H1 (cell line): ENCODE results near the gene ALK. TPM values are rescaled to one million over a fixed set of nuclear protein-coding genes. Genes with fewer than 3 reads are reported as not detected.

Experiments
- CTCF ChIA-PET: fragments of 300-600 bp; sonication (Branson Sonifier 250); formaldehyde crosslinking; loops from one replicate; lab custom pipeline; 2021; ENCODE audit not compliant: partially characterized antibody; lab: Charles Lee
- POLR2A ChIA-PET: fragments of 300-600 bp; sonication (Branson Sonifier 250); formaldehyde crosslinking; loops from one replicate; lab custom pipeline; 2021; ENCODE audit warnings: inconsistent platforms; ENCODE audit not compliant: partially characterized antibody; lab: Charles Lee
- DNase-seq, 2 experiments: peaks; one replicate each; pipeline versions ENCODE4 v3.0.0 to v3.0.0-alpha.2; 2010 to 2022; ENCODE audit warnings: low spot score in 2 of 2, low read depth in 1 of 2, mixed read lengths in 1 of 2
- FAIRE-seq: peaks from 2 replicates; lab custom pipeline; 2011; peaks lifted over from hg19 to GRCh38; lab: Jason Lieb, UNC
- H2AFZ ChIP-seq: 2 replicates; pipeline ENCODE4 v1.8.1; 2012; ENCODE audit warnings: low read length, inconsistent platforms
- H2AK5ac ChIP-seq: 2 replicates; pipeline ENCODE4 v1.6.1; 2013; ENCODE audit warnings: low read depth, low read length
- H2BK120ac ChIP-seq: replicated peaks from 2 replicates; pipeline ENCODE3; 2013; ENCODE audit warnings: low read depth, low read length, inconsistent platforms
- H2BK12ac ChIP-seq: 2 replicates; pipeline ENCODE4 v1.6.1; 2013; ENCODE audit warnings: low read depth, low read length
- H2BK15ac ChIP-seq: 2 replicates; pipeline ENCODE4 v1.6.1; 2013; ENCODE audit warnings: low read length
- H2BK20ac ChIP-seq: 2 replicates; pipeline ENCODE4 v1.6.1; 2013; ENCODE audit warnings: low read length
- H2BK5ac ChIP-seq: 2 replicates; pipeline ENCODE4 v1.6.1; 2013; ENCODE audit warnings: low read depth, low read length
- H3K14ac ChIP-seq: 2 replicates; pipeline ENCODE4 v1.6.1; 2013; ENCODE audit warnings: inconsistent platforms; ENCODE audit not compliant: insufficient read length
- H3K18ac ChIP-seq: 2 replicates; pipeline ENCODE4 v1.6.1; 2013; ENCODE audit warnings: low read length; ENCODE audit errors: extremely low read depth
- H3K23ac ChIP-seq: 2 replicates; pipeline ENCODE4 v1.6.1; 2013; ENCODE audit warnings: inconsistent platforms; ENCODE audit not compliant: insufficient read length
- H3K23me2 ChIP-seq: 2 replicates; pipeline ENCODE4 v1.6.1; 2013; ENCODE audit warnings: low read depth, low read length
- H3K27ac ChIP-seq: 2 replicates; pipeline ENCODE4 v1.6.1; 2011; ENCODE audit warnings: low read depth, low read length, inconsistent platforms
- H3K27me3 ChIP-seq, 4 experiments: replicated peaks in 1 of 4; 1 replicate in 1 of 4; 2 replicates in 3 of 4; pipeline versions ENCODE4 v1.6.1 to v1.8.1; 2011 to 2013; ENCODE audit warnings: low read length in 3 of 4, mild to moderate bottlenecking in 3 of 4, inconsistent platforms in 2 of 4, mixed read lengths in 2 of 4, moderate library complexity in 1 of 4; ENCODE audit not compliant: control insufficient read depth in 3 of 4, insufficient read depth in 3 of 4; ENCODE audit errors: extremely low read depth in 1 of 4
- H3K36me3 ChIP-seq, 4 experiments: 2 replicates each; pipeline versions ENCODE4 v1.6.1 to v1.8.1; 2011 to 2013; ENCODE audit warnings: mild to moderate bottlenecking in 4 of 4, low read length in 3 of 4, moderate library complexity in 2 of 4, control low read depth in 1 of 4, inconsistent platforms in 1 of 4; ENCODE audit not compliant: insufficient read depth in 4 of 4, control insufficient read depth in 2 of 4
- H3K4ac ChIP-seq: replicated peaks from 2 replicates; pipeline ENCODE3; 2013; ENCODE audit warnings: low read length, low read depth, mixed read lengths, inconsistent platforms; ENCODE audit not compliant: insufficient read length
- H3K4me1 ChIP-seq, 4 experiments: replicated peaks in 1 of 4; 1 replicate in 1 of 4; 2 replicates in 3 of 4; pipeline versions ENCODE4 v1.6.1 to v1.8.1; 2011 to 2013; ENCODE audit warnings: low read length in 3 of 4, inconsistent platforms in 2 of 4, mixed read lengths in 1 of 4; ENCODE audit not compliant: insufficient read depth in 4 of 4, control insufficient read depth in 3 of 4
- H3K4me2 ChIP-seq, 2 experiments: 2 replicates each; pipeline versions ENCODE4 v1.6.1 to v1.8.1; 2011 to 2013; ENCODE audit warnings: low read depth in 2 of 2, low read length in 2 of 2, control low read depth in 1 of 2, inconsistent platforms in 1 of 2, mild to moderate bottlenecking in 1 of 2; ENCODE audit not compliant: insufficient read depth in 1 of 2
- H3K4me3 ChIP-seq, 4 experiments: fragments of 200-600, 300-600 bp in 1 of 4; sonication (generic), shearing (Covaris generic), sonication (Bioruptor Twin) in 1 of 4; 2 replicates each; pipeline versions ENCODE4 v1.5.1 to v1.8.1; 2011 to 2016; ENCODE audit warnings: low read length in 4 of 4, low read depth in 3 of 4, control low read depth in 2 of 4, inconsistent platforms in 2 of 4, mild to moderate bottlenecking in 2 of 4, mixed read lengths in 1 of 4, moderate library complexity in 1 of 4; ENCODE audit not compliant: insufficient read depth in 2 of 4; ENCODE audit errors: extremely low read depth in 1 of 4
- H3K56ac ChIP-seq: replicated peaks from 2 replicates; pipeline ENCODE3; 2013; ENCODE audit warnings: low read depth, mild to moderate bottlenecking, mixed read lengths, low read length, inconsistent platforms; ENCODE audit not compliant: insufficient read length
- H3K79me1 ChIP-seq: 2 replicates; pipeline ENCODE4 v1.6.1; 2013; ENCODE audit warnings: low read depth, low read length, control low read depth
- H3K79me2 ChIP-seq, 2 experiments: 2 replicates each; pipeline versions ENCODE4 v1.6.1 to v1.8.1; 2012 to 2013; ENCODE audit warnings: low read length in 2 of 2, mild to moderate bottlenecking in 2 of 2, inconsistent platforms in 1 of 2; ENCODE audit not compliant: insufficient read depth in 2 of 2, control insufficient read depth in 1 of 2
- H3K9ac ChIP-seq, 4 experiments: replicated peaks in 1 of 4; 1 replicate in 1 of 4; 2 replicates in 3 of 4; pipeline versions ENCODE4 v1.6.1 to v1.8.1; 2011 to 2013; ENCODE audit warnings: low read depth in 3 of 4, low read length in 3 of 4, control low read depth in 2 of 4, mild to moderate bottlenecking in 2 of 4, moderate library complexity in 2 of 4, inconsistent platforms in 1 of 4; ENCODE audit errors: extremely low read depth in 1 of 4
- H3K9me3 ChIP-seq, 2 experiments: 2 replicates each; pipeline versions ENCODE4 v1.6.1 to v1.8.1; 2012 to 2013; ENCODE audit warnings: mild to moderate bottlenecking in 2 of 2, moderate library complexity in 2 of 2, control low read depth in 1 of 2, inconsistent platforms in 1 of 2, low read depth in 1 of 2, low read length in 1 of 2, mixed read lengths in 1 of 2; ENCODE audit not compliant: insufficient read depth in 2 of 2
- H4K20me1 ChIP-seq, 2 experiments: replicated peaks in 1 of 2; 2 replicates each; pipeline versions ENCODE3 to v1.8.1; 2011 to 2013; ENCODE audit warnings: inconsistent platforms in 2 of 2, low read length in 2 of 2, mild to moderate bottlenecking in 1 of 2; ENCODE audit not compliant: insufficient read depth in 2 of 2, control insufficient read depth in 1 of 2
- H4K5ac ChIP-seq: 2 replicates; pipeline ENCODE4 v1.6.1; 2013; ENCODE audit warnings: low read length, low read depth, mixed read lengths, inconsistent platforms; ENCODE audit not compliant: insufficient read length
- H4K8ac ChIP-seq: 2 replicates; pipeline ENCODE4 v1.8.0; 2013; ENCODE audit warnings: mild to moderate bottlenecking, moderate library complexity, low read length, inconsistent platforms; ENCODE audit not compliant: insufficient read depth; ENCODE audit errors: extremely low read depth
- H4K91ac ChIP-seq: replicated peaks from 2 replicates; pipeline ENCODE3; 2013; ENCODE audit warnings: low read length, mixed read lengths, inconsistent platforms; ENCODE audit not compliant: insufficient read length
- RBBP5 ChIP-seq: IDR thresholded peaks from 2 replicates; pipeline ENCODE4 v1.7.1; 2012; ENCODE audit warnings: low read depth, mild to moderate bottlenecking, inconsistent platforms, low read length, moderate library complexity, borderline replicate concordance
- SIN3A ChIP-seq, 2 experiments: IDR thresholded peaks in 1 of 2; conservative IDR thresholded peaks in 1 of 2; 2 replicates each; pipeline ENCODE4 v1.6.1; 2011 to 2012; ENCODE audit warnings: low read length in 2 of 2, improper control_type of control experiment in 1 of 2, low read depth in 1 of 2, mild to moderate bottlenecking in 1 of 2
- TCF12 ChIP-seq: IDR thresholded peaks from 2 replicates; pipeline ENCODE4 v1.6.1; 2011; ENCODE audit warnings: low read depth, mild to moderate bottlenecking, low read length
- WGBS, 2 experiments: shearing (Covaris generic) in 1 of 2; methylation state at CpG; one replicate each; pipeline versions ENCODE4 v1.1.6 to v1.1.7; 2013 to 2015; ENCODE audit warnings: low lambda C conversion rate in 2 of 2, mixed read lengths in 2 of 2, inconsistent platforms in 1 of 2, low coverage in 1 of 2, missing lambda C conversion rate in 1 of 2; ENCODE audit not compliant: insufficient replicate concordance in 2 of 2, insufficient coverage in 1 of 2, insufficient read length in 1 of 2; ENCODE audit errors: extremely low coverage in 1 of 2, missing lambda C conversion rate in 1 of 2; 5-methylcytosine and 5-hydroxymethylcytosine counted together
- polyA plus RNA-seq, 7 experiments: library from polyadenylated mRNA; depleted of rRNA in 3 of 7; stranded (reverse) in 5 of 7; unstranded in 2 of 7; fragments of >200 nt in 5 of 7; fragments of 200-250 nt in 2 of 7; gene quantifications; 1 replicate in 5 of 7; 2 replicates in 1 of 7; 4 replicates in 1 of 7; pipeline versions ENCODE4 v1.2.1 to v1.2.3, GENCODE V29; 2011 to 2013; ENCODE audit warnings: missing spikeins in 2 of 7, mixed read lengths in 2 of 7
- total RNA-seq: library from RNA; stranded (reverse); fragmentation: NEBNext Ultra II Directional; extraction: Animal tissue kit (Norgen Biotek cat#: 25700); gene quantifications from 2 replicates; pipeline ENCODE4 v1.2.1, GENCODE V29; 2021

The ALK gene
- total and polyA plus RNA-seq, 2 of the 8 experiments (the other 6 are each of a cell fraction or from before 2014, with no cell fraction given), result 0.02 to 0.09 TPM

DNA sequence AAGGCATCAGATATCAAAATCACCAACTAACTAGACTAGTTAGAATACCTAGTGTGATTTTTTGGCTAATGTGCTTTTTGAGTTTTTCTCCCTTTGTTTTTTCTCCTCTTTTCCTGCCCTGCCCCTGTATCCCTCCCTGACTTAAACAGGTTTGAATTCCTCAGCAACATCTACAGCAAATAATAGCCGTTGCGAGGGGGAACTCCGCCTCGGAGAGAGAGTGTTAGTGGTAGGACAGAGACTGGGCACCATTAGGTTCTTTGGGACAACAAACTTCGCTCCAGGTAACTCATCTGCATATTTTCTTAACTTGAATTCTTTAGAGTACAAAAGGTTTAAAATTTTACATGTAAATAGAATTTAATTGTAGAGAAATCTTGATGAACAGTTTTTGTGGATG, 761.2 kb downstream of the ALK start:
- peak overlapping the region; percentile 14 for H2AFZ ChIP-seq
- no peak overlapping the region for H3K56ac ChIP-seq
- no peak overlapping the region for H4K91ac ChIP-seq
- H4K8ac ChIP-seq, result no peak overlapping the region
- H3K18ac ChIP-seq, result no peak overlapping the region
- H3K23ac ChIP-seq, result no peak overlapping the region
- H3K4me1 ChIP-seq, result peaks cover 0 to 2% (median under 1%) of the 10 kb centered on the region in 4 experiments; a peak in 2 of 7 replicates
- H3K27ac ChIP-seq, result no peak overlapping the region; the same call in 1 of the 2 replicates
- no peak for DNase-seq
- H3K14ac ChIP-seq, result no peak overlapping the region
- no peak overlapping the region for H2BK5ac ChIP-seq
- H3K27me3 ChIP-seq, result no peaks in the 10 kb centered on the region
- no peak overlapping the region for H2BK20ac ChIP-seq
- ChIA-PET POLR2A (no interaction called here), CTCF (no interaction called here)
- no peak overlapping the region for H3K9ac ChIP-seq
- H3K9me3 ChIP-seq, result no peaks in the 10 kb centered on the region
- FAIRE-seq, result no peak
- no peaks in the 10 kb centered on the region for H3K23me2 ChIP-seq
- WGBS, 2 experiments, result 62% methylated on average over 5 of the region's 5 CpGs; no CpG with 5 or more reads in 1 of the 2 experiments
- H4K5ac ChIP-seq, result no peak overlapping the region
- H4K20me1 ChIP-seq, result no peaks in the 10 kb centered on the region
- H3K4ac ChIP-seq, result no peak overlapping the region
- H3K4me3 ChIP-seq, result no peak overlapping the region
- H3K79me2 ChIP-seq, result no peaks in the 10 kb centered on the region
- no peak overlapping the region for H2BK15ac ChIP-seq
- no peak overlapping the region for H2AK5ac ChIP-seq
- no peak overlapping the region for H2BK12ac ChIP-seq
- no peak overlapping the region for H2BK120ac ChIP-seq
- H3K36me3 ChIP-seq, result no peaks in the 10 kb centered on the region
- H3K4me2 ChIP-seq, result no peak overlapping the region; a peak in 1 of 4 replicates
- no peaks in the 10 kb centered on the region for H3K79me1 ChIP-seq
- TF ChIP-seq RBBP5, result no peak
- TF ChIP-seq SIN3A (conservative IDR thresholded peaks at IDR 0.05 in 1 of 2, IDR thresholded peaks at IDR 0.05 in 1 of 2; ENCODE audit: low read depth in 1 of 2, low read length in 2 of 2), result no peak
- TF ChIP-seq TCF12, result no peak
